Hepatocyte (in vitro differentiated cells): ENCODE measurements around the gene FCHO1. TPM values are rescaled to one million over a fixed set of nuclear protein-coding genes. Genes with fewer than 3 reads are reported as not detected.

Experiments used
- DNase-seq: peaks from one replicate; pipeline ENCODE4 v3.0.0-alpha.2; 2016; ENCODE audit warnings: low spot score
- H2AFZ ChIP-seq: fragments of 200-600 bp; sonication (generic); 2 replicates; pipeline ENCODE4 v1.6.0; 2016; ENCODE audit warnings: antibody characterized with exemption, mild to moderate bottlenecking
- H3K27ac ChIP-seq: fragments of 200-600 bp; sonication (generic); 2 replicates; pipeline ENCODE4 v1.5.1; 2016; ENCODE audit warnings: mild to moderate bottlenecking
- H3K27me3 ChIP-seq: fragments of 200-600 bp; sonication (generic); 2 replicates; pipeline ENCODE4 v1.6.1; 2016
- H3K36me3 ChIP-seq: fragments of 200-600 bp; sonication (generic); replicated peaks from 2 replicates; pipeline ENCODE4 v1.5.1; 2016; ENCODE audit warnings: low read depth; ENCODE audit not compliant: insufficient read depth
- H3K4me1 ChIP-seq: fragments of 200-600 bp; sonication (generic); 2 replicates; pipeline ENCODE4 v1.5.1; 2016; ENCODE audit warnings: mild to moderate bottlenecking, moderate library complexity; ENCODE audit not compliant: insufficient read depth
- H3K4me2 ChIP-seq: fragments of 200-600 bp; sonication (generic); 2 replicates; pipeline ENCODE4 v1.6.0; 2016
- H3K4me3 ChIP-seq: fragments of 200-600 bp; sonication (generic); 2 replicates; pipeline ENCODE4 v1.5.1; 2016; ENCODE audit warnings: mild to moderate bottlenecking
- H3K79me2 ChIP-seq: fragments of 200-600 bp; sonication (generic); 2 replicates; pipeline ENCODE4 v1.6.0; 2017; ENCODE audit warnings: mild to moderate bottlenecking
- H3K9me2 ChIP-seq: fragments of 200-600 bp; sonication (generic); replicated peaks from 2 replicates; pipeline ENCODE4 v1.6.0; 2017; ENCODE audit warnings: mild to moderate bottlenecking; ENCODE audit not compliant: insufficient read depth
- H3K9me3 ChIP-seq: fragments of 200-600 bp; sonication (generic); 2 replicates; pipeline ENCODE4 v1.5.1; 2016; ENCODE audit warnings: low read depth, mild to moderate bottlenecking
- H4K20me1 ChIP-seq: fragments of 200-600 bp; sonication (generic); 2 replicates; pipeline ENCODE4 v1.6.0; 2016; ENCODE audit warnings: mild to moderate bottlenecking; ENCODE audit not compliant: insufficient read depth, poor library complexity, severe bottlenecking
- EZH2 ChIP-seq: fragments of 200-600 bp; sonication (generic); IDR thresholded peaks from 2 replicates; pipeline ENCODE4 v1.6.1; 2016; ENCODE audit warnings: antibody characterized with exemption, mild to moderate bottlenecking, borderline replicate concordance
- EZH2phosphoT487 ChIP-seq: fragments of 200-600 bp; sonication (generic); IDR thresholded peaks from one replicate; pipeline ENCODE4 v1.6.1; 2018; ENCODE audit warnings: antibody characterized with exemption, mild to moderate bottlenecking, low read depth, moderate library complexity; ENCODE audit not compliant: unreplicated experiment, severe bottlenecking
- WGBS: methylation state at CpG from one replicate; pipeline ENCODE4 v1.1.6; 2016; ENCODE audit warnings: low lambda C conversion rate; ENCODE audit errors: missing lambda C conversion rate; 5-methylcytosine and 5-hydroxymethylcytosine counted together
- polyA plus RNA-seq: library from polyadenylated mRNA; unstranded; fragments of >200 nt; fragmentation: Nextera tagmentation; extraction: Ambion mirVana; gene quantifications from 2 replicates; pipeline ENCODE4 v1.2.1, GENCODE V29; 2016
- total RNA-seq: library from RNA; depleted of rRNA; stranded (reverse); fragments of >200 nt; gene quantifications from 2 replicates; pipeline ENCODE4 v1.2.3, GENCODE V29; 2014
- TF ChIP-seq, protein P1 (sequence below): fragments of 200-600 bp; sonication (generic); IDR thresholded peaks from 2 replicates; pipeline ENCODE4 v1.5.1; 2016; ENCODE audit warnings: antibody characterized with exemption, mild to moderate bottlenecking; ENCODE audit not compliant: poor library complexity

Gene FCHO1, protein sequence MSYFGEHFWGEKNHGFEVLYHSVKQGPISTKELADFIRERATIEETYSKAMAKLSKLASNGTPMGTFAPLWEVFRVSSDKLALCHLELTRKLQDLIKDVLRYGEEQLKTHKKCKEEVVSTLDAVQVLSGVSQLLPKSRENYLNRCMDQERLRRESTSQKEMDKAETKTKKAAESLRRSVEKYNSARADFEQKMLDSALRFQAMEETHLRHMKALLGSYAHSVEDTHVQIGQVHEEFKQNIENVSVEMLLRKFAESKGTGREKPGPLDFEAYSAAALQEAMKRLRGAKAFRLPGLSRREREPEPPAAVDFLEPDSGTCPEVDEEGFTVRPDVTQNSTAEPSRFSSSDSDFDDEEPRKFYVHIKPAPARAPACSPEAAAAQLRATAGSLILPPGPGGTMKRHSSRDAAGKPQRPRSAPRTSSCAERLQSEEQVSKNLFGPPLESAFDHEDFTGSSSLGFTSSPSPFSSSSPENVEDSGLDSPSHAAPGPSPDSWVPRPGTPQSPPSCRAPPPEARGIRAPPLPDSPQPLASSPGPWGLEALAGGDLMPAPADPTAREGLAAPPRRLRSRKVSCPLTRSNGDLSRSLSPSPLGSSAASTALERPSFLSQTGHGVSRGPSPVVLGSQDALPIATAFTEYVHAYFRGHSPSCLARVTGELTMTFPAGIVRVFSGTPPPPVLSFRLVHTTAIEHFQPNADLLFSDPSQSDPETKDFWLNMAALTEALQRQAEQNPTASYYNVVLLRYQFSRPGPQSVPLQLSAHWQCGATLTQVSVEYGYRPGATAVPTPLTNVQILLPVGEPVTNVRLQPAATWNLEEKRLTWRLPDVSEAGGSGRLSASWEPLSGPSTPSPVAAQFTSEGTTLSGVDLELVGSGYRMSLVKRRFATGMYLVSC
- total RNA-seq (2.1 and 2.2 TPM in 2 replicates), polyA plus RNA-seq (1.9 and 2.3 TPM in 2 replicates)

GRCh38 chr19:17751103-17751911 is at the start of gene FCHO1:
Gene FCHO1 (plus strand): TSS chr19:17751477. CDS start chr19:17755165, 3,688 bp downstream.
- Histone ChIP-seq H3K27ac (no peak within 1 kb of the TSS), H3K79me2 (no peaks in the 10 kb centered on the region), H2AFZ (no peak within 1 kb of the TSS), H3K36me3 (no peaks in the 10 kb centered on the region), H3K9me2 (no peaks in the 10 kb centered on the region), H3K9me3 (no peaks in the 10 kb centered on the region), H3K4me2 (no peak within 1 kb of the TSS), H3K4me1 (peaks cover 3% of the 10 kb centered on the region), H4K20me1 (no peaks in the 10 kb centered on the region), H3K4me3 (no peak within 1 kb of the TSS), H3K27me3 (no peaks in the 10 kb centered on the region)
- 88% methylated on average over 21 of the region's 28 CpGs for WGBS
- TF ChIP-seq EZH2phosphoT487 (no peak), EZH2 (no peak)
- TF ChIP-seq, protein P1, sequence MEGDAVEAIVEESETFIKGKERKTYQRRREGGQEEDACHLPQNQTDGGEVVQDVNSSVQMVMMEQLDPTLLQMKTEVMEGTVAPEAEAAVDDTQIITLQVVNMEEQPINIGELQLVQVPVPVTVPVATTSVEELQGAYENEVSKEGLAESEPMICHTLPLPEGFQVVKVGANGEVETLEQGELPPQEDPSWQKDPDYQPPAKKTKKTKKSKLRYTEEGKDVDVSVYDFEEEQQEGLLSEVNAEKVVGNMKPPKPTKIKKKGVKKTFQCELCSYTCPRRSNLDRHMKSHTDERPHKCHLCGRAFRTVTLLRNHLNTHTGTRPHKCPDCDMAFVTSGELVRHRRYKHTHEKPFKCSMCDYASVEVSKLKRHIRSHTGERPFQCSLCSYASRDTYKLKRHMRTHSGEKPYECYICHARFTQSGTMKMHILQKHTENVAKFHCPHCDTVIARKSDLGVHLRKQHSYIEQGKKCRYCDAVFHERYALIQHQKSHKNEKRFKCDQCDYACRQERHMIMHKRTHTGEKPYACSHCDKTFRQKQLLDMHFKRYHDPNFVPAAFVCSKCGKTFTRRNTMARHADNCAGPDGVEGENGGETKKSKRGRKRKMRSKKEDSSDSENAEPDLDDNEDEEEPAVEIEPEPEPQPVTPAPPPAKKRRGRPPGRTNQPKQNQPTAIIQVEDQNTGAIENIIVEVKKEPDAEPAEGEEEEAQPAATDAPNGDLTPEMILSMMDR: no peak
- no peak for DNase-seq

DNA sequence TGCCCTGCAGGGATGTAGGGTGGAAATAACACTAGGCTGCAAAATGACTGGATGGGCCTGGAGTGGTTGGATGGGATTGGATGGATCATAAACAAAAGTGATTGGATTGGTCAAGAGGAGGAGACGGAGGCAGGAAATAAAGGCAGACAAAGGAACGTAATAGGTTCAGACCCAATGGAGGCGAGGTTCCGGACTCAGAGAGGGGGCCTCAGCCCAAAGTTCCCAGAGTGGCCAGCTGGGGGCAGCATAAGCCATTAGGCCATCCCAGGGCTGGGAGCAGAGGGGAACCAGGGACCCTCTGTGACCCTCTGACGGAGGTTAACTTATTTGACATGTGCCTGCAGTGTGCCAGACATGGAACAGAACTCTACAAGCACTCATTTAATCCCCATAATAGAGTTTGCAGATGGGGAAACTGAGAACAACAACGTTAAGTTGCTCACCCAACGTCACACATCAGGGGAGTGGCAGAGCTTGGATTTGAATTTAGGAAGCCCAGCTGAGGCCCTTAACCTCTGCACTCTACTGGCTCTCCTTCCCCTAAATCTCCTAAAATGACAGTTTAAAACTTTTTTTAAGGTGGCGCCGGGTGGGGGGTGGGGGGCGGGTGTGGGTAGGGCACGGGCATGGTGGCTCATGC is 47.3 kb upstream of the FCHO1 start:
- H3K4me2 ChIP-seq: no peak overlapping the region

GRCh38 chr19:17706750-17707181 is 44.5 kb upstream of the FCHO1 start:
- H2AFZ ChIP-seq: no peak overlapping the region
- 21% methylated on average over 17 of the region's 17 CpGs for WGBS
- H3K4me3 ChIP-seq: no peak overlapping the region
- no peaks in the 10 kb centered on the region for H3K4me1 ChIP-seq
- no peak for DNase-seq
- H3K27ac ChIP-seq: no peak overlapping the region
- no peaks in the 10 kb centered on the region for H3K79me2 ChIP-seq
- H4K20me1 ChIP-seq: no peaks in the 10 kb centered on the region
- no peaks in the 10 kb centered on the region for H3K36me3 ChIP-seq
- H3K27me3 ChIP-seq: peaks cover 4% of the 10 kb centered on the region
- H3K9me2 ChIP-seq: no peaks in the 10 kb centered on the region
- H3K4me2 ChIP-seq: no peak overlapping the region
- no peaks in the 10 kb centered on the region for H3K9me3 ChIP-seq
- TF ChIP-seq EZH2phosphoT487 (no peak), EZH2 (no peak)
- TF ChIP-seq, protein P1: no peak

More for the DNA sequence above, 47.3 kb upstream of the FCHO1 start:
- Histone ChIP-seq H3K4me1 (no peaks in the 10 kb centered on the region), H2AFZ (no peak overlapping the region), H3K9me2 (no peaks in the 10 kb centered on the region), H3K79me2 (no peaks in the 10 kb centered on the region), H3K36me3 (no peaks in the 10 kb centered on the region), H3K9me3 (no peaks in the 10 kb centered on the region), H4K20me1 (no peaks in the 10 kb centered on the region), H3K27me3 (peaks cover 6% of the 10 kb centered on the region), H3K4me3 (no peak overlapping the region), H3K27ac (no peak overlapping the region)
- 67% methylated on average over 11 of the region's 11 CpGs for WGBS
- no peak for DNase-seq
- TF ChIP-seq EZH2: no peak
- no peak for TF ChIP-seq EZH2phosphoT487
- TF ChIP-seq, protein P1: peak; percentile 53
